HL-60/S4 treated with phorbol 12-myristate 13-acetate at 8.2 ng/mL for 4 days and 3 days (cell line): ENCODE measurements around the gene TSG101.

Experiments used
- in situ Hi-C: fragments of 300-500 bp; cut with MboI; formaldehyde crosslinking; loops from 2 replicates; pipeline ENCODE4 v1.15.0; 2022; ENCODE audit warnings: low sequenced_read_pairs

TSG101 gene

DNA sequence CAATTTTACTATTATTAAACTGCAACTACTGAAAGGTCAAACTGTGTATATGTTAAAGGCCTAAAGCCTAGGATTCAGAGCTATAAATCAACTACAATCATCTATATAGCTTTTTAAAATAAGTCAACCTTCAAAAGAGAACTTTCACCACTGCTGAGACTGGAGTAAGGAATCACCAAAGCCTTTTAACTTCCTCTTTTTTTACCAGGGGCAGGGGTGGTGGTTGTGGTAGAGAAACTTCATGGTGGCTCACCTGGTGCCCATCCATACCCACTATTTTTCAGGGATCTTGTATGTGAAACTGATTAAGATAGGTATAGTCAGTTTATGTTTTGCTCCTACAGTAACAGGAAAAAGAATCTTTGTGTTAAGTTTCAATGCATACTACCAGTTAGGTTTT, 31.5 kb downstream of the TSG101 start:
- in situ Hi-C loops: no loop called here

DNA sequence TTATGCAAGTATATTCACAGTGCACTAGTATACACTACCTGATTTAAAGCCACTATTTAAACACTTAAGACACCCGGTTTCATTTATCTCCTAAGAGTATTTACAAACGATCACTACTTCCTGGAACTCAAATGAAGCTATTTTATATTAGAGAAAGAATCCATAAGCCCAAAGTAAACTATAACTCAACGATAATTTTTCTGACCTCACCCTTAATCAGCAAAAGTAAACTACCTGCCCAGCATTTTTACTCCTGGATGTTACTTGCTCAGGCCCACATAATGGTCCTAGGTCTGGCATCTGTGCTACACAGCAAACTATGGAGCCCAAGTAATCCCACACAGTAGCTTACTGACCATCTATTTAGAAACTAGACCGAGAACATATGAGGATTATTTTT, 33.4 kb downstream of the TSG101 start:
- in situ Hi-C loops: no loop called here

DNA sequence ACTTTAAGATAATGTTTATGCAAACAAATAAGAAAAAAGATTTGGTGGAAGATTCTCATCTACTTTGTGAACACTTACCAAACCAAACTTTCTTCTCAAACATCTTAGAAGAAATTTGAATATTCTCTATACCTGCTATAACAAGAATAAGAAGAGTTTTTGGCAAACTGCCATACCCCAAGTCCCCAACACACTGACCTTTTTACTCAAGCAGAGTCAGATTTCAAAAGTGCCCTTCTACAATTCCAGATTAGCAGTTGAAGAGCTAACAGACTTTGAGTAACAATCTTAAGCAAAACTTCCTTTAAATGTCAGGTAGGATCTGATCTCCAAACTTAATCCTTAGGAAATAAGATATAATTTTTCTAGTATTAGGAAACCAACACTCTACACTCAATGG, 33.9 kb downstream of the TSG101 start:
- in situ Hi-C loops: no loop called here

DNA sequence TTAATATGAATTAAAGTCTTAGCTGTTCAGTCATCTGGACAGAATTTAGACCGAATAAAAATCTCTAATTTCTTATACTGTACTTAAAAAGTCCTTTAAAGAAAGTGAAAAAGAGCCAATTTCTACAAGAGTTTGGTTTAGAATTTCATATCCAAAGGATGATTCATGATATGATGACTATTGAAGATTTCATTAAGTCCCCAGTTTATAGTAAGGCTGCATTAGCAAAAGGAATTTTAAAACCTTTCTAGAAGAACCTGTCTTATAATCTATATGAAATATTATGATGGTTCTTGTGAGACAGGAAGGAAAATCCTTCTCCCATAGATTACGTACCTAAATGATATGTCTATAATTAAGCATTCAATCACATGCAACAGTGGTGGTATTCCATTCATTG, 34.8 kb downstream of the TSG101 start:
- in situ Hi-C loops: no loop called here

DNA sequence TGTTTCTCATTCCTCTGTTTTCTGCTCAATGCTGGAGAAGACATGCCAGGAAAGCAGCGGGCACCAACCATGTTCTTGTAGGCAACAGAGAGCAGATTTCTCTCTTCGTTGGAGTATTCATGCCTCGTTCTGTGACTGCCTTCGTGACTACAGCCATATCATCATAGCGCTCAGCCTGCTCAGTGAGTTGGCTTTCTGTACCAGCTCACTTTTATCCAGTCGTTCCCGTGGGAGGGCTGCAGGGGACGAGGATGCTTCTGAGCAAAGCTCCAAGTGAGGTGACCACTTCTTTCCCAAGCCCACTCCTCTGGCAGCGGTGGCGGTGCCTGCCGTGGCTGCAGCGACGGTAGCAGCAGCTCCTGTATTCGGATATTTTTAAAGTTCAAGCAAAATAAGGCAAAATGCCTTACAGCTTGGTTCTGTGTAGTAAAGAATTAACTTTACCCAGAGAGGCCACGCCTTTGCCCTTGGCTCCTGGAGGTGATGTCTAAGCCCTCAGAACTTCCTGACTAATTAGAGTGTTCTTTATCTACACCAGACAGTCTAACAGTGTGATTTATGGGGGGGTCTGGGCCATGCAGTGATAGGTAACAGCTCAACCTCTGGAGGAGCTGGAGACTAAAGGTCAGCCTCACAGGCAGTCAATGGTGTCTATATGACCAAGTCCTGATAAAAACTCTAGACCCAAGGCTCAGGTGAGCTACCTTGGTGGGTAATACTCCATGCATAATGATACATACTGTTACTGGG, 35.8 kb downstream of the TSG101 start:
- in situ Hi-C loops: no loop called here

DNA sequence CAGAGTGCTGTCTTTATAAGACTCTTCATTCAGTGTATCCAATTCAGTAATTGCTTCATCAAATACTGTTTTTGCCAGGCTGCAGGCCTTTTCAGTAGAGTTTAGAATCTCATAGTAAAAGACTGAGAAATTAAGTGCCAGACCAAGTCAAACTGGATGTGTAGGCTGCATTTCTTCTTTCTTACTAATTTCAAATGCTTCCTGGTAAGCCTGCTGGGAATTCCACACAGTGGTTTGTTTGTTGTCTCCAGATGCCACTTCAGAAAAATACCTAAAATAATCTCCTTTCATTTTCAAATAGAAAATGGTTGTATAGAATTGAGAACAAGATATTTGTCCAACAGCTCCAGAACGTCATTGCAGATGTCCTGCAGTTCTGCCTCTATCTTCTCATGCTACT, 36.4 kb downstream of the TSG101 start:
- in situ Hi-C loops: no loop called here

DNA sequence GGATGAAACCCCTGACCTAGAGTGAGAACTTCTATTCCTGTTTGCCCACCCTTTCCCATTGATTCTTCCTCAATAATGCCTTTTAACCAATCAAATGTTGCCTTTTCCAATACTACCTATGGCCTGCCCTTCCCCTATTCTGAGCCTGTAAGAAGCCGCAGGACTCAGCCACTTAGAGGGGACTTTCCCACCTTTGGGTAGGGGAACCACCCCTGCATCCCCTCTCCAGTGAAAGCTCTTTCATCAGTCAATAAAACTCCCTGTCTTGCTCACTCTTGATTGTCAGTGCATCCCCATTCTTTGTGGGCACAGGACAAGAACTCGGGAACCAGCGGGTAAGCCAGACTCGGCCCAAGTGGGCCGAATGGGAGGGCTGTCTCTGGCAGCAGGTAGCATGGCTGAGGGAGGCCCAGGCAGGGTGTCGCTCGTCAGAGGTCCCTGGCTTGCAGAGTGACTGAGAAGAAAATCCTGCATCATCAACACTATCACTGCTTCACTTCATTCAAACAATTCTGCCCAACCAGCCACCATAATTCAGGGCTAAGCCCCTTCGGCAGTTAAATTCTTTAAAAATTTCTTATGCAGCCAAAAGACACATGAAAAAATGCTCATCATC, 40.7 kb downstream of the TSG101 start:
- in situ Hi-C loops: no loop called here

DNA sequence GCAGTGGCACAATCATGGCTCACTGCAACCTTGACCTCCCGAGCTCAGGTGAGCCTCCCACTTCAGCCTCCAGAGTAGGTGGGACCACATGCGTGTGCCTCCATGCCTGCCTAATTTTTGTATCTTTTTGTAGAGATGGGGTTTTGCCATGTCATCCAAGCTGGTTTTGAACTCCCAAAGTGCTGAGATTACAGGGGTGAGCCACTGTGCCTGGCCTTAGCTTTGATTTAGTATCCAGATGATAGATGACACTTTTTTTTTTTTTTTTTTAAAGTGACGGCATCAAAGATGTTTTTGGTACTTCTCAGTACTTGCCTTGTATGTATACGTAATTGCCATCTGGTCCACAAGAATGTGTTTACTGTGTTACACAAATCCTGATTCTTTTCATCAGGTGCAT, 47.7 kb downstream of the TSG101 start:
- in situ Hi-C loops: no loop called here

DNA sequence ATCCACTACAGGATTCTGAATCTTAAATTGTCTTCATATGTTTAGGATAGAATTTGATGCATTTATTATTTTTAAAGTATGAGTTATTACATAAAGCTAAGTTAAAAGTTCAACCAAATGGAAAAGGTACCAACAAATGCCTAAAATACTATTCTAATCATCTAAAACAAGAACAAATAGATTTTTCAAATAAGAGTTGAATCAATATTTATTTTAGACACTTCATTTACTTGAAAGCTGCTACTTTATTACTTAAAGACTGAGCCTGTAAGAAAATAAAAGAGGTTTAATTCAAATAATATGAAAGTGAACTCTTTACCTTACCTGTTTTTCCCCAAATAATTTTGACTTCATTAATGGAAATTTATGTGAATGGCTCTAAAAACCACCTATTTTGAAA, 54.2 kb downstream of the TSG101 start:
- in situ Hi-C loops: no loop called here

DNA sequence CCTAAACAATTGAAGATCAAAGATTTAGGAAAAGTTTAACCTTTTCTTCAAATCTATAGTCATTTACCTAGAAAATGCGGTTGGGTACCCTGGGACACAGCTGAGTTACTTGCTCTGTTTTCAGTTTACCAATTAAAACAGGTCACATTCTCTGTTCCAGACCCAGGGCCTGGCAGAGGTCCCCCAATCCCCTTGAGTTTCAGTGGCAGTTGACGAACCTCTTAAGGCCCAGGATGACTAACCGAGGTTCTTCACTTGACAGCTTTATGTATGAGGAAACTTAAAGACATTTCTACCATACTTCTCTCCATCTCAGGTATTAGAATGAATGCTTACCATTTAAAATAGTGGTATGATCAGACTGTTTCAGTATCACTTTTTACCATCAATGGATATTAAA, 54.7 kb downstream of the TSG101 start:
- in situ Hi-C loops: no loop called here

DNA sequence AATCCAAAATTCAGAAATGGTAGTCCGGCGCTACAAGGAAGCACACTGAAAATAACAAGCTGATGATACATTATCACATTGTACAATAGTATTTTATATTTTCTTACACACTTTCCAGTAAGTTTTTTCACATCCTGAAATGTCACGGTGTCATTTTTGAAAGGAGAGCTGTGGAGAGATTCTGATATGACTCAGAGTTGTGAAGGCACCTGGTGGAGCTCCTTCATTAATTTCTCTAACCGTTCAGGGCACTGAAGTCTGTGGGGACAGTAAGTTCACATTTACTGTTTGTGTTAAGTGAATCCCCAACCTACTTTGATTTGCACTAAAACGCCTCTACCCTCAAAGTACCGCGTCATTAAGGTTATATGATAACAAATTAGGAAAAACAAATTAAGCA, 57.8 kb downstream of the TSG101 start:
- in situ Hi-C loops: no loop called here

DNA sequence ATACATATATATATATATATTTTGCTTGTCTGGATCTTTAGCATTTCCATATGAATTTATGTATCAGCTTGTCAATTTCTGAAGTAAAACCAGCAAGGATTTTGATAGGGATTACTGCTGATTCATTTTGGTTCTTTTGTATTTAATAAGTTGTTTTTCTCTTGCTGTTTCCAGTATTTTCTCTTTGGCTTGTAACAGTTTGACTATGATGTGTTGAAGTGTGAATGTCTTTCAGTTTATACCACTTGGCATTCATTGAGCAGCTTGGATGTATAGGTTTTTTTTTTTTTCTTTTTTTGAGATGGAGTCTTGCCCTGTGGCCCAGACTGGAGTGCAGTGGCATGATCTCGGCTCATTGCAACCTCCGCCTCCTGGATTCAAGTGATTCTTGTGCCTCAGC, 58.7 kb downstream of the TSG101 start:
- in situ Hi-C loops: no loop called here

DNA sequence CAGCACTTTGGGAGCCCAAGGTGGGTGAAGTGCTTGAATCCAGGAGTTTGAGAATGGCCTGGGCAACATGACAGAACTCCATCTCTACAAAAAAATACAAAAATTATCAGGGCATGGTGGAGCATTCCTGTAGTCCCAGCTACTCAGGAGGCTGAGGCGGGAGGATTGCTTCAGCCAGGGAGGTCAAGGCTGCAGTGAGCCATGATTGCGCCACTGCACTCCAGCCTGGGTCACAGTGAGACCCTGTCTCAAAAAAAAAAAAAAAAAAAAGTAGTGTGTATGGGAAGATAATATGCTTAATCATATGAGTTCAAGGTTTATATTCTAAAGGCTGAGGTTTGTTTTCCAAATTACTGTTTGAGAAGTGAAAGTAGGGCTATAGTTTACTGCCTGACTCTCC, 60.3 kb downstream of the TSG101 start:
- in situ Hi-C loops: no loop called here

DNA sequence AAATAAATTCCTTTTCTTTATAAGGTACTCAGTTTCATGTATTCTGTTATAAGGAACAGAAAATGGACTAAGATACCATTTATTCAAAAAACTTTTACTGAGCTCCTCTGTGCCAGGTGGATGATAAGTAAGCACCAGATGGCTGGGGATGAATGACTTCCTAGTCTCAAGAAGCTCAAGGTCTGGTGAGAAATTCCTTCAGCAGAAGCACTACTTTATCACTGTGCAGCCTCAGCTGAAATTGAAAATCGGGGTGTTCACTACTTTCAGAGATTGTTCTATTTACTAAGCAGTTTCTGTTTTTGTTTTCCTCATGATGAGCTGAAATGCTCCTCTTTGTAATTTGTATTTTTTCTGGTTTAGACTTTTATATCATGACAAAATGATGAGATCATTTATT, 63.3 kb downstream of the TSG101 start:
- in situ Hi-C loops: no loop called here

DNA sequence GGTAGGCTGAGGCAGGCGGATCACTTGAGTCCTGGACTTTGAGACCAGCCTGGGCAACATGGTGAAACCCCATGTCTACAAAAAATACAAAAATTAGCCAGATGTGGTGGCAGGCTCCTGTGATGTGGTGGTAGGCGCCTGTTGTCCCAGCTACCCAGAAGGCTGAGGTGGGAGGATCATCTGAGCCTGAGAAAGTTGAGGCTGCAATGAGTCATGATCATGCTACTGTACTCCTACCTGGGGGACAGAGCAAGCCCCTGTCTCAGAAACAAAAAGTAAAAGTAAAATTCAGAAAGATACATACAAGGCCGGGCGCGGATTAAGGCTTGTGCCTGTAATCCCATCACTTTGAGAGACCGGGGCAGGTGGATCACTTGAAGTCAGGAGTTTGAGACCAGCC, 64.8 kb downstream of the TSG101 start:
- in situ Hi-C loops: no loop called here

DNA sequence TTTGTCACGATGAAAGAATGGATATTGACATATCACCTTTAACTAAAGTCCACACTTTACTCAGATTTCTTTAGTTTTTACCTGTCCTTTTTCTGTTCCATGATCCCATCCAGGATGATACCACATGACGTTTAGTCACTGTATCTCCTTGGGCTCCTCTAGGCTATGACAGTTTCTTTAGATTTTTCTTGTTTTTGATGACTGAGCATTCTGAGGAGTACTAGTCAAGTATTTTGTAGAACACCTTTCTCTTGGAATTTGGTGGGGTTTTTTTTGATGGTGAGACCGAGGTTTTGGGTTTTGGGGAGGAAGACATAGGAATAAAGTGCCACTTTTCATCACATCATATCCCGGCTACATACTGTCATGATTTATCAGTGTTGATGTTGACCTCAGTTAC, 67.1 kb downstream of the TSG101 start:
- in situ Hi-C loops: no loop called here

DNA sequence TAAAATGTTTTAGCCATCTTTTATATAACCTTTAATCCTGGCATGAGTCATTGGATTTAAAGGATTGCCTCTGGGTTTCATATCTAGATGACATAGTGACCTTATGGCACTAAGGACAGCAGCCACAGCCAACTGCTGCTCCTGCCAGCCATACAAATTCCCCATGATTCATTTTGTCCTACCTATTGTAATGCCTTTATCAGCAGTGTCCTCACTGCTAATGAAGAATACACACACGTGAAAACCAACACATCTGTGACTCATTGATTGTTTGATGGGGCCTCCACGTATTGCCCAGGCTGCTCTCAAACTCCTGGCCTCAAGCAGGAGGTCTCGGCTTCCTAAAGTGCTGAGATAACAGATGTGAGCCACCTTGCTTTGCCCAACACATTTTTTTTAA, 69.3 kb downstream of the TSG101 start:
- in situ Hi-C loops: no loop called here

DNA sequence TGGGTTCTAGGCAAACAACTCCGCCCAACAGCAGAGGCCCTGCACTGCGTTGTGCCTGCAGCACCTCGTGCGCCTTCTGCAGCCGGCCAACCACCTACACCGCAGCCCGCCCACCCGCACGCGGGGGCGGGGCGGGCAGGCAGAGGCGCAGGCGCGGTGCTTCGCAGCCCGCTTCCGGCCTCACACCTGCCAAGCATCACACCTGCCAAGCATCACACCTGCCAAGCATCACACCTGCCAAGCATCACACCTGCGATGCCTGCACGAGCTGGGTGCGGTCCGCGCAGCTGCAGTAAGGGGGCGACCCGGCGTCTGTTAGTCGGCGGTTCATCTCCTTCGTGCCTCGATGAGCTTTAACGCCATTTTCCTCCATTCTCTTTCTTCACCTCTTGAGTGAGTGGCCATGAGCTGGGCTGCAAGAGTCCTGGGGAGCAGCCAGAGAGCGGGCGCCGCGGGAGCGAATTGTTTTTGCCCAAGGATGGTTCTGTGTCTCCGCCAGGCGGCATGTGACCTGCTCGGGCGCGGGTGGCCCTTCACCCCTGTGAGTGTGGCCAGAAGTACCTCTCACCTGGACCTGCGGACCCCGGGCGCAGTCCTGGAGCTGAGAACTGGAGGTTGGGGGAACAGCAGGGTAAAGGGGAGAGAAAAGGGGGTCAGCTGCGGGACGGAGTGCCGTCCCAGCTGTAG, 70.9 kb downstream of the TSG101 start, which contains the start of gene LDHAL6A:
Gene LDHAL6A, plus strand, starts transcription at position 171 of the 687 bp plus-strand sequence. CDS start 825 bp downstream, outside the sequence.
- in situ Hi-C loops: no loop called here

DNA sequence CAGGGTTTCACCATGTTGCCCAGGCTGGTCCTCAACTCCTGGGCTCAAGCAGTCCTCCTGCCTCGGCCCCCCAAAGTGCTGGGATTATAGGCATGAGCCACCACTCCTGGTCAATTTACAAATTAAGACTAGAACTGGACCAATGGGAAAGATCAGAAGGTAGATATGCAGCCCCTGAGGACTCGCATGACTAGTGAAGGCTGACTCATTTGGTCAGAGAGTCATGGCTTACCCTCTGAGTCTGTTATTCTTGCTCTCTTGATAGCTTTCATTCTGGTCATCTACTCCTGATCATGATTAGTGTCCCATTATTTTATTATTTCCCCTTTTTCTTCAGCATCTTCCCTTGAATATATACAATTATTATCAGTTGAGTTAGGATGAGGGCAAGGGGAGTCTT, 73.8 kb downstream of the TSG101 start:
- in situ Hi-C loops: no loop called here

DNA sequence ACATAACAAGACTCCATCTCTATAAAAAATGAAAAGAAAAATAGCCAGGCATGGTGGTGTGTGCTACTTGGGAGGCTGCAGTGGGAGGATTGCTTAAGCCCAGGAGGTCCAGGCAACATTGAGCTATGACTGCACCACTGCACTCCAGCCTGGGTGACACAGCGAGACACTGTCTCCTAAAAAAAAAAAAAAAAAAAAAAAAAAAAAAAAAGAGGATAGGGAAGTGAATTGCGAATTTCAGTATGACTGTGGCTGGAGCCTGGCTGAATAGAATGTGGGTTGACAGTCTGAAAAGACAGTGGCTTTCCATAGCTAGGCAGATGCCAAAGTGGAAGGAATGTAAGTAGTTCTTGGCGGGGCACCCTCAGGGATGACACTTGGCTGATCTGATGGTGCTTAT, 77.5 kb downstream of the TSG101 start:
- in situ Hi-C loops: no loop called here

DNA sequence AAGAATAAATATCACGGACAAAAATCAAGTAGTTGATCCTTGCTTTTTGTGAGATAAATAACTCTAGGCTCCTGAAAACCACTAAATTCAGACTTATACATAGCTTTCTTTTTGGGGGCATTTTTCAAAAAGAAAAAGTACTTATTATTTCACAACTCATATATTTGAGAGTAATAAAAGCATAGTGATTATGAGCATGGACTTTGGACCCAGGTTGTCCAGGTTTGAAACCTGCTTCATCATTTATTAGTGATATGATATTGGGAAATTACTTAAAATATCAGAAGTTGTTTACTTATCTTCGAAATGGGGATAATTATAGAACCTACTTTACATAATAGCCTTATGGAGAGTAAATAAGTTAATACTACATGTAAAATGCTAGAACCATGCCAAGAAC, 88.1 kb downstream of the TSG101 start:
- in situ Hi-C loops: no loop called here
